Measurements from ENCODE around the gene DPP8. TPM values are rescaled to one million over a fixed set of nuclear protein-coding genes. Genes with fewer than 3 reads are reported as not detected.

Gene DPP8
- total and polyA plus RNA-seq, 9 donors, result 13.7 to 36.5 (median 33.6) TPM

- no peak for DNase-seq
- Histone ChIP-seq H3K27me3 (no peaks in the 10 kb centered on the region), H3K9me3 (no peaks in the 10 kb centered on the region), H3K27ac (peak overlapping the region in 1 of 2 donors; percentile 71), H3K36me3 (no peaks in the 10 kb centered on the region), H3K4me3 (peak overlapping the region; percentile 24), H3K4me1 (ENCODE audit: insufficient read depth) (peaks cover 13% of the 10 kb centered on the region)
- WGBS, 3 donors, result 7 to 12% (median 7%) methylated on average over 5 of the region's 5 CpGs
- intact Hi-C loops (cut with DNase I), result no loop called here
- TF ChIP-seq CTCF (IDR thresholded peaks at IDR 0.05), result no peak
- TF ChIP-seq POLR2A (IDR thresholded peaks at IDR 0.05), result no peak
- TF ChIP-seq EP300 (IDR thresholded peaks at IDR 0.05), result no peak
These were observed 5.3 kb downstream of the DPP8 start for GRCh38 chr15:65512189-65512588.

GRCh38 chr15:65509321-65509720, 8.2 kb downstream of the DPP8 start:
- 87 to 91% (median 88%) methylated on average over 2 of the region's 2 CpGs for WGBS, 3 donors
- no peaks in the 10 kb centered on the region for H3K27me3 ChIP-seq
- peak overlapping the region in 1 of 2 donors; percentile 14 for H3K27ac ChIP-seq
- DNase-seq, result no peak
- H3K9me3 ChIP-seq, result no peaks in the 10 kb centered on the region
- no peak overlapping the region for H3K4me3 ChIP-seq
- peaks cover 6% of the 10 kb centered on the region for H3K4me1 ChIP-seq (ENCODE audit: insufficient read depth)
- no peaks in the 10 kb centered on the region for H3K36me3 ChIP-seq
- TF ChIP-seq POLR2A (IDR thresholded peaks at IDR 0.05), result no peak
- no peak for TF ChIP-seq CTCF (IDR thresholded peaks at IDR 0.05)
- no peak for TF ChIP-seq EP300 (IDR thresholded peaks at IDR 0.05)
- intact Hi-C loops (cut with DNase I), result no loop called here

- Histone ChIP-seq H3K4me3 (no peak overlapping the region), H3K27ac (no peak overlapping the region), H3K9me3 (no peaks in the 10 kb centered on the region), H3K27me3 (no peaks in the 10 kb centered on the region), H3K36me3 (no peaks in the 10 kb centered on the region), H3K4me1 (ENCODE audit: insufficient read depth) (peaks cover 1% of the 10 kb centered on the region)
- WGBS, 3 donors, result 65 to 75% (median 75%) methylated on average over 4 of the region's 4 CpGs
- DNase-seq, result no peak
- TF ChIP-seq POLR2A (IDR thresholded peaks at IDR 0.05), result no peak
- no peak for TF ChIP-seq CTCF (IDR thresholded peaks at IDR 0.05)
- no peak for TF ChIP-seq EP300 (IDR thresholded peaks at IDR 0.05)
- intact Hi-C loops (cut with DNase I), result no loop called here
These were observed 23.4 kb downstream of the DPP8 start for GRCh38 chr15:65494076-65494475.

GRCh38 chr15:65484876-65485275, 32.6 kb downstream of the DPP8 start:
- TF ChIP-seq POLR2A (IDR thresholded peaks at IDR 0.05), result no peak
- no peak for TF ChIP-seq CTCF (IDR thresholded peaks at IDR 0.05)
- TF ChIP-seq EP300 (IDR thresholded peaks at IDR 0.05), result no peak

More at GRCh38 chr15:65484876-65485275, 32.6 kb downstream of the DPP8 start:
- Histone ChIP-seq H3K4me3 (no peak overlapping the region), H3K27me3 (no peaks in the 10 kb centered on the region), H3K36me3 (no peaks in the 10 kb centered on the region), H3K4me1 (ENCODE audit: insufficient read depth) (no peaks in the 10 kb centered on the region), H3K27ac (no peak overlapping the region), H3K9me3 (no peaks in the 10 kb centered on the region)
- WGBS, 3 donors, result 91 to 95% (median 94%) methylated on average over 4 of the region's 4 CpGs
- intact Hi-C loops (cut with DNase I), result loop anchor here in 1 of 4 donors (5.0 kb wide), 1 partner anchor 1338 kb away; no protein-coding TSS in a partner anchor
- no peak for DNase-seq
